NK-92 (cell line): ENCODE measurements around the gene ADAMTSL5.
"Not testable (repeated sequence)": the region's sequence is repeated elsewhere in the genome, so short reads cannot be mapped to it uniquely, and the experiment has no call there.

ENCODE experiments used
- DNase-seq: peaks from one replicate; lab custom pipeline; 2025; ENCODE audit not compliant: unreplicated experiment; lab: John Stamatoyannopoulos, UW

Gene ADAMTSL5

DNA sequence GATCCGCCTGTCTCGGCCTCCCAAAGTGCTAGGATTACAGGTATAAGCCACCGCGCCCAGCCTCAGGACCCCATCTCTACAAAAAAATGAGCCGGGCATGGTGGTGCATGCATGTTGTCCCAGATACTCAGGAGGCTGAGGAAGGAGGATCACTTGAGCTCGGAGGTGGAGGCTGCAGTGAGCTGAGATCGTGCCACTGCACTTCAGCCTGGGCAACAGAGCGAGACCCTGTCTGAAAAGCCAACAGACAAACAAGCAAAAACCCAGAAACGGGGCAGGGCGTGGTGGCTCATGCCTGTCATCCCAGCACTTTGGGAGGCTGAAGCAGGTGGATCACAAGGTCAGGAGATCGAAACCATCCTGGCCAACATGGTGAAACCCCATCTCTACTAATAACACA, 18.0 kb upstream of the ADAMTSL5 start:
- not testable (repeated sequence) for DNase-seq

DNA sequence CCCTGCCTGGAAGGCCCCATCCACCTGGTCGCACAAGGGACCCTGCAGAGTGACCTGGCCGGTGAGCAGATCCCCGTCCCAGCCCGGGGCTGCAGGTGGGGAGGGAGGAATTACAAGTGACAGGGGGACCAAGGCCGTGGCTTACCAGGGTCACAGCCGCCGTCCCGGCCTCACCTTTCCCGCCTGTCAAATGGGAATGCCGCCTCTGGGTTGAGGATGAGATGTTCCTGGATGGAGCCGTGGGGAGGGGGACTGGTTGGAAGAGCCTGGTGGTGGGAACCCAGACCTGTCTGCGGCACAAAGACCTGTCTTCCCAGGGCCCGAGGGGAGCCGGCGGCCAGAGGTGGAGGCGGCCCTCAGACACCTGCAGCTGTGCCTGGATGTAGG, 16.6 kb upstream of the ADAMTSL5 start:
- no peak for DNase-seq

DNA sequence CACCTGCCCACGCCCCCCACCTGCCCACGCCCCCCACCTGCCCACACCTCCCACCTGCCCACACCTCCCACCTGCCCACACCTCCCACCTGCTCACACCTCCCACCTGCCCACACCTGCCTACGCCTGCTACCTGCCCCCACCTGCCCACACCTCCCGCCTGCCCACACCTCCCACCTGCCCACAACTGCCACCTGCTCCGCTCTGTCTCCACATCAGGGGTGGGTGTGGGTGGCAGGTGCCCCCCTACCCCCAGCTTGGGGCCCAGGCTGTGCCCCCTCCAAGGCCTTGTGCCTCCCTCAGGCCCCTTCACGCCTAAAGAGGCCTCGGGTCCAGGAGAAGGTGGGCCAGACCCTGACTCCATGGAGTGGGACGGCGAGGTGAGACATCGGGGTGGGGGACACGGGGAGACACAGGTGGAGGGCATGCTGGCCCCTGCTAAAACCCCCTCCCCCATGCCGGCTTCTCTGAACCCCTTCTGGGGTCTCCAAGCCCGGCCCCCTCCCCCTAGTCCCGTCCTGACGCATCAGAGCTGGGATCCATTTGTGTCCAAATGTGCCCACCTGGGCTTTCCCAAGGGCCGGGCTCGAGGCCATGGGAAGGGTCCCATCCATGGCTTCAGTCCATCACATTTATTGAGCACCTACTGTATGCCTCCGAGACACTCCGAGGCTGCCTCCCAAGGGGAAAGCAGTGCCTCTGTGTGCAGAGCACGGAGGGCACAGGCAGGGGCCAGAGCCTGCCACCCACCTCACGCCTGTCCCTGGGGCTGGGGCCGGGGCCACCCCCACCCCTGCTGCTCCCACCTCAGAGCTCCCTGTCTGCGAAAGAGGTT, 16.0 kb upstream of the ADAMTSL5 start:
- DNase-seq = no peak

DNA sequence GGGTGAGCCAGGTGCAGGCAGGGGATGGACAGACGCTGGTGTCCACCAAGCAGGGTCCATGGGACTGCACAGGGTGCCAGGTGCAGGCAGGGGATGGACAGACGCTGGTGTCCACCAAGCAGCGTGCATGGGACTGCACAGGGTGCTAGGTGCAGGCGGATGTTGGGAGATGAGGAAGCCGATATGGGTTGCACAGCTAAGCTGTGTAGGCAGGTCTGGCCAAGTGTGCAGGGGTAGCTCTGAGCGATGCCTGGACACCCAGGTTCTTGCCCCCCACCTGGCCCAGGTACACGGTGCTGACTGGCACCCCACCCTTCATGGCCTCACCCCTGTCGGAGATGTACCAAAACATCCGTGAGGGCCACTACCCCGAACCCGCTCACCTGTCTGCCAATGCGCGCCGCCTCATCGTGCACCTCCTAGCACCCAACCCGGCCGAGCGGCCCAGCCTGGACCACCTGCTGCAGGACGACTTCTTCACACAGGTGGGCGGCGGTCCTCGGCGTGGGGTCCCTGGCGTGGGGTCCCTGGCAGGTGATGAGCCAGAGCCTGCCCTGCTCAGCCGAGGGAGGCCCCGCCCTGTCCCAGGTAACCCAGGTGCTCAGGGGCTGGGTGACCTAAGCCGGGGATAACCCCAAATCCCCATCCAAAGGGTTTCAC, 15.0 kb upstream of the ADAMTSL5 start:
- no peak for DNase-seq

DNA sequence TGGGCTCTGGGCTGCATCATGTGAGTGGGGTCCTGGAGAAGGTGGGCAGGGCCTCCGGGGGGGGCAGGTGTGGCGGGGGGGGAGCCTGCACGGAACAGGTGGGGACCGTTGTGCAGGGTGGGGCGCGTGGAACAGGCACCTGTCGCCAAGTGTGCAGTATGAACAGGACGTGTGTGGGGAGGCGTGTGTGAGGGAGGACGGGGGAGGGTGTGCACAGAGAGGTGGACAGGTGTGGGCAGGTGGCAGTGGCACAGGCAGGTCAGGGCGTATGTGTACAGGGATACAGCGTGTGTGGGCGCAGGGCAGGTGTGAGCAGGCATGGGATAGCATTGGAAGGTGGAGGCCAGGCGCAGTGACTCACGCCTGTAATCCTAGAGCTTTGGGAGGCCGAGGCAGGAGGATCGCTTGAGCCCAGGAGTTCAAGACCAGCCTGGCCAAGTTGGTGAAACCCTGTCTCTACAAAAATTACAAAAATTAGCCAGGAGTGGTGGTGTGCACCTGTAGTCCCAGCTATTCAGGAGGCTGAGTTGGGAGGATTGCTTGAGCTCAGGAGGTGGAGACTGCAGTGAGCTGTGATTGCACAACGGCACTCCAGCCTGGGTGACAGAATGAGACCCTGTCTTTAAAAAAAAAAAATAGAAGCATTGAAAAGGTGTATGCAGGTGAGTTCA, 14.3 kb upstream of the ADAMTSL5 start:
- DNase-seq = no peak

DNA sequence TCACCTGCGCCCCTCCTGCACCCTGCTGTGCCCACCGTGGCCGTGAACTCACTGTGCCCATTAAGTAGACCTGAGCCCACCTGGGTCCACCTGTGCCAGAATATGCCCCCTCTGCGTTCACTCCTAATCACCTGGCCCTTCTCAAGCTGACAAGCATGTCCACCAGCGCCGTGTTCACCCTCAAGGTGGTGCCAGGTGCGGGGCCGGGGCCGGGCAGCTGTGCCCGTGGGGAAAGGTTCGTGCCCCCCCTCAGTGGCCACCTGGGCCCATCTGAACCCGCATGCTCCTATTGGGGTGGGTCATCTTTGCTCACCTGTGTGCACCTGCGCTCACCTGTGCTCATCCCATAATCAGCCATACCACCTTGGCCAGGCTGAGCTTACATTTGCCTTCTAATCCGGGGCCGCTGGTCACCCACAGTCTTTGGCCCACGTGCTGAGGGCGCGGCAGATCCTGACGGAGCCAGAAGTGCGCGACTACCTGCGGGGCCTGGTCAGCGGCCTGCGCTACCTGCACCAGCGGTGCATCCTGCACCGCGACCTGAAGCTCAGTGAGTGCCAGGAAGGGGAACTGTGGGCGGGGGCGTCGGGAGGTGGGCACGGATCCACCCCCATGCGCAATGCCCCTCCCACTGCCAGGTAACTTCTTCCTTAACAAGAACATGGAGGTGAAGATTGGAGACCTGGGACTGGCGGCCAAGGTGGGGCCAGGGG, 13.4 kb upstream of the ADAMTSL5 start:
- DNase-seq = no peak

DNA sequence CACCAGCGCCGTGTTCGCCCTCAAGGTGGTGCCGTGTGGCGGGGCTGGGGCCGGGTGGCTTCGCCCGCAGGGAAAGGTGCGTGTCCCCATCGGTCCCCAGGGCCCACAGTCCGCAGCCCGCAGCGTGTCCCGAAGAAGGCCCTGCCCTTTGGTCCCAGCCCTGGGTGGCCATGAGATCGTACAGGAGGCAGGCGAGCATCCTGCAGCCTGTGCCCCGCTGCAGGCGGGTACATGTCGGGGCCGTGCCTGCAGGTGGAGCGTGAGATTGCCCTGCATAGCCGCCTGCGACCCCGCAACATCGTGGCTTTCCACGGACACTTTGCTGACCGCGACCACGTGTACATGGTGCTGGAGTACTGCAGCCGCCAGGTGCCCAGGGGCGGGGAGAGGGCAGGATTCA, 12.5 kb upstream of the ADAMTSL5 start:
- DNase-seq = no peak

DNA sequence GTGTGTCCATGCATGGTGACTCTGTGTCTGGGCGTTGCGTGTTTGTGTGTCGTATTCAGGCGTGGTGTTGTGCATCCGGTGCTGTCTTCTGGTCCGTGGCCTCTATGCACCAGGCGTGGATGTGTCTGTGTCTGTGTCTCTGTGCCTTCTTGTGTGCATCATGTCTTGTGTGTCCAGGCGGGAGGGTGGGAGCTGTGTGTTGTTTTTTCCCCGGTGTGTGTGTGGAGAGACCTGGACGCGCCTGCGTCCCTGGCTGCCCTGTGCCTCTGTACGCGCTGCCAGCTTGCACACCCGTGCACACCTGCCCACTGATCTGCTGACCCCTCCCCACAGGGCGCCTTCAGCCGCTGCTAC, 12.1 kb upstream of the ADAMTSL5 start:
- no peak for DNase-seq

DNA sequence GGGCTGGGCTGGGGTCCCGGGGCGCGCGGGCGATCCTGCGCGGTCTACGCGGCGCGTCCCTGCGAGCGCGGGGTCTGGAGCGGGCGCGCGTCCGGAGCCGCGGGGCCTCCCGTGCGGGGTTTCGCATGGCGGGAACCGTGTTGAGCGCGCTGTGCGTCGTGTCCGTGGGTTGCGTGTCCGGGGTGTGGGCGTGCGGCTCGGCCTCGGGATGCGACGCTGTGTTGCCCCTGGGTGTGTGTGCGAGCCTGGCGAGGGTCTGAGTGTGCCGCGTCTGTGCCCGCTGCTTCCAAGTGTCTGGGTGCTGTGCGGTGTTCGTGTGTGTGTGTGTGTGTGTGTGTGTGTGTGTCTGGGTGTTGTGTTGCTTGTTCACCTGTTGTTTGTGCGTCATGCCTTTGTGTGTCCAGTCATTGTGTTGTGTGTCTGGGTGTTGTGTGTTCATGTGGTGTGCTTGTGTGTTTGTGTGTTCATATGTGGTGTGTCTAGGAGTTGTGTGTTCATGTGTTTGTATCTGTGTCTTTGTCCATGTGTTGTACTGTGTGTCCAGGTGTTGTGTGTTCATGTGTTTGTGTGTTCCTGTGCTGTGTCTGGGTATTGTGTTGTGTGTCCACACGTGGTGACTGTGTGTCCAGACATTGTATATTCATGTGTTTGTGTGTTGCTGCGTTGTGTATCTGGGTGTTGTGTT, 11.6 kb upstream of the ADAMTSL5 start:
- DNase-seq = no peak

DNA sequence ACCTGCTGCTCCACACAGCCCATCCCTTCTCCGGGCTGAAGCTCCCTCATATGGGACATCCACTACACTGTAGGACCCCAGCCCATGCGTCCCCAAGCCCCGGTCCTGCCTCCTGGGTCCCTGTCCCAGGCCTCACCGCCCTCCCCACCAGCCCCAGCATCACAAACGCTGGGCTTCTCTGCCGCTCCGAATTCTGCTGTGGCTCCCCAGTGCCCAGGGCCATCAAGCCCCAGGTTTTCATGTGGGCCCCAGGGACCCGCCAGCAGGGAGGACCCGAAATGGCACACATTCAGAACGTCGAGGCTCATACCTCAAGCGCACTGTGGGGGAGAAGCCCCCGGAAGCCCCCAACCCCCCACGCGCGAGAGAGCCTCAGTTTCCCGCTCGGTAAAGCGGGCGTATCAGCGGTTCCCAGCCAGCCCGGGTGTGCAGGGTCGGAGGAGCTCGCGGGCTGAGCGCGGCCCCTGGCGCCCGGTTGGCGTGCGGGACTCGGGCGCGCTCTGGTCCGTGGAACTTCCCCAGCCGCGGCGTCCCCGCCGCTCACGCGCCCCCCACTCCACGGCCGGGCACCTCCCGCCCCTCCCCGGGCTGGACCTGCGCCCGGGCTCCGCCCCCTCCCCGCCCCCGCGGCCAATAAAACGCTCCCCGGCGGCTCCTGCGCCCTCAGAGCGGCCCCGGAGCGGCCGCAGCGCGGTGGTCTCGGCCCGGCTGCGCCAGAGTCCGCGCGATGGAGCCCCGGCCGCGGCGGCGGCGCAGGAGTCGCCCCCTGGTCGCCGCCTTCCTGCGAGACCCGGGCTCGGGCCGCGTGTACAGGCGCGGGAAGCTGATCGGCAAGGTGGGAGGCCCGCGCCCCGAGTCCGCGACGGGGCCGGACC, 10.8 kb upstream of the ADAMTSL5 start, which contains the start of gene PLK5:
Gene PLK5, plus strand, starts transcription at position 666 of the 875 bp plus-strand sequence. CDS start 2,920 bp downstream, outside the sequence.
- DNase-seq = no peak

DNA sequence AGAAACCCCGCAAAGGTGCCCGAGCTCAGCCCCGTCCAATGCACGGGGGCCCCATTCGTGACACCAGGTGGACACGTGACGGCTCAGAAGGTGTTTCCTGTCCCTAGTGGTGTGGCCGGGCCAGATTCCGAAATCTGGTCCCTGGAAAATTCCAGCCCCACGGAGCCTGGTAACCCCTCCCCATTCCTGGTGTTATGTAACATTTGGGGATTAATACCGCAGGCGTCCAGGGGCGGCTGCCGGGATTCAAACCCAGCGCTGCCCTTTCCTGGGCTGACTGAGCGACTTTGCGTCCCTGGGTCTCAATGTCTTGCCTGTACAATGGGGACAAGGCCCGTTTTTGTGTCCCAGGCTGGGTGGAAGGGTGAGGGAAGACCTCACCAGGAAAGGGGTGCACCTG, 10.0 kb upstream of the ADAMTSL5 start:
- DNase-seq = no peak

DNA sequence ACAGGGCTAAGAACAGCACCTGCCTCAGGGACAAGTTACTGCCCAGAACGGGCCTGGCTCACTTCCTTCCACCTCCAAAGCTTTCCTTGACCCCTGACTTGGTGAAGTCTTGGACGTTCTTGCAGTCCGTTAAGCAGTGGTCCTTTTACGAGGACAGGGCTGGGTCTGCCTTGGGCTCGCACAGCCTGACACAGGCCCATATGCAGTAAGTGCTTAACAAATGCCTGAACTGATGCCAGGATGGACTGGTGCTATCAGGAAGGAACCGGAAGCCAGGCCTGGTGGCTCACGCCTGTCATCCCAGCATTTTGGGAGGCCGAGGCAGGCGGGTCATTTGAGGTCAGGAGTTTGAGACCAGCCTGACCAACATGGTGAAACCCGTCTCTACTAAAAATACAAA, 9.2 kb upstream of the ADAMTSL5 start:
- DNase-seq = no peak

DNA sequence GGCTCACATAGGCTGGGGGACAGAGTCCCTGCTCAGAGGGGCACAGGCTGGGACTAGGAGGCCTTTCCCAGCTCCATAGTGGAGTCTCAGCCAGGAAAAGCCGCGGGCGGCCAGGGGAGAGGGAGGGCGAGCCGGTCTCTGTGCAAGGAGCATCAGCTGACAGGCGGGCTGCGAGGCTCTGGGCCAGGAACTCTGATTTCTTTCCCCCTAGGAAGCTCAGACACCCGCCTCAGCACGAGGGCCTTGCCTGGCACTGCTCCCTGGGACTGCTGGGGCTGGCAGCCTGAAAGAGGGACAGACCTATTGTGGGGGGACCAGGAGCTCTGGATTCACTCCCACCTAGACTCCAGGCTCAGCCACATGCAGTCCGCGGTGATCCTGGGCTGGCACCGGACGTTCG, 8.8 kb upstream of the ADAMTSL5 start:
- no peak for DNase-seq

DNA sequence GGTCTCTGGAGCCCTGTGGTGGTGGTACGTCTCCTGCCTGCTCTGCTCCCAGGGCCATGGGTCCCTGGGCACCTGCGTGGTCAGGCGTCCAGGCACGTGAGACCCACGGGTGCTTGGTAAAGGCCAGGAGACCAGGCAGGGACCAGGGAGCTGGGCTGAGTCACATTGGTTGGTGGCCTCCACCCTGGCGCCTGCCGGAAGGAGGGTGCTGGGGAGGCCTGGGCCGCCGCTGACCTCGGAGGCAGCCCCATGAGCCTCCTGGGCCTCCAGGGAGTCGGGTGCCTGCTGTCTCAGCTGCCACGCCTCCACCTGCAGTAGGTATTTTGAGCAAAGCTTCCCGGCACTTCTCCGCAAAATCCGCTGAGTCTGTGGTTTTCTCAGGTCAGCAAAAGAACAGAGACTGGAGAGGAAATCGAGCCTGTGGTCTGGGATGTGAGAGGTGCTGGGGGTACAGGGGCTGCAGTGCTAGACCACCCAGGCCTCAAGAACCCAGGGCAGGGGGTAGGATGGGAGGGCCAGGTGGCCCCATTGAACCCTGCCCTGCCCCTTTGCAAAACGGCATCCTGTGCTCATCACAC, 7.5 kb upstream of the ADAMTSL5 start:
- no peak for DNase-seq

DNA sequence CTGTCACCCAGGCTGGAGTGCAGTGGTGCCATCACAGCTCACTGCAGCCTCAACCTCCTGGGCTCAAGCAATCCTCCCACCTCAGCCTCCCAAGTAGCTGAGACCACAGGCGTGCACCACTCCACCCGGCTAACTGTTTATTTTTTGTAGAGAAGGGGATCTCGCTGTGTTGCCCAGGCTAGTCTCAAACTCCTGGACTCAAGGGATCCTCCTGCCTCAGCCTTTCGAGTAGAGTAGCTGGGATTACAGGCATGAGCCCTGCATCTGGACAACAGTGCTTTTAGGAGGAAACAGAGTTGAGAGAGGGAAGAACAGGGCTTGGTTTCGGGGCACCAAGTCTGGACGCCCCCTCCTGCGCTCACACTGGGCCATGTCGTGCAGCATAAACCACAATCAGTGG, 7.0 kb upstream of the ADAMTSL5 start:
- DNase-seq = not testable (repeated sequence)

DNA sequence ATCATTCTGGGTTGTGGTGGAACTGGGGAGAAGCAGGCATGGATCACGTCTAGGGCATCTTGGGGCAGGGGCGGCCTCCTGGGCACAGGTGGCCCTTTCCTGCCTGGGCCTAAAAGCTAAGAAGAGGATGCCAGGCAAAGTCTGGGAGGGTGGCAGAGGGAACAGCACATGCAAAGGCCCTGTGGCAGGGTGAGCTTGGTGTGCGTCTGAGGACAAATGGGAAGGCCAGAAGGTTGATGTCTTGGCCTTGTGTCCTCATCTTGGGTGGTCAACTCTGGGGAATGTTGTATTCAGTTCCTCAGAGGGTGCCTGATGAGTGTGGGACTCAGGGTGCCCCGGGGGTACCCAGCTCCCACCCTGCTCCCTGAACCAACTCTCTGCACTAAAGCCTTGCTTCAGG, 5.7 kb upstream of the ADAMTSL5 start:
- DNase-seq = no peak

DNA sequence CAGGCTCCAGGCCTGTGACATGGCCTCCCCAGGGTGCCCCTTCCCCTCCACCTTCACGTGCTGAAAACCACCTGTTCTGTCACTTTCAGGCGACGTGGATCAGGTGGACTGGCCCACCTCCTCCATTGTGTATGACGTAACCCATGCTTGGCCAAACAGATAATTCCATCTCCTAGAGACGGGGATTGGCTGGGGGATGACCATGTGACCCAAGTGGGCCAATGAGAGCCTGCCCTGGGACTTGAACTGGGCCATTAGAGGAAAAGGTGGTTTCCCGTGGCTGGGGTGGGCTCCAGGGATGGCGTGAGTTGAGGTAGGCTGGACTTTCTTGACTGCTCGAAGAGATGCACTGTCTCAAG, 3.6 kb upstream of the ADAMTSL5 start:
- DNase-seq = no peak

DNA sequence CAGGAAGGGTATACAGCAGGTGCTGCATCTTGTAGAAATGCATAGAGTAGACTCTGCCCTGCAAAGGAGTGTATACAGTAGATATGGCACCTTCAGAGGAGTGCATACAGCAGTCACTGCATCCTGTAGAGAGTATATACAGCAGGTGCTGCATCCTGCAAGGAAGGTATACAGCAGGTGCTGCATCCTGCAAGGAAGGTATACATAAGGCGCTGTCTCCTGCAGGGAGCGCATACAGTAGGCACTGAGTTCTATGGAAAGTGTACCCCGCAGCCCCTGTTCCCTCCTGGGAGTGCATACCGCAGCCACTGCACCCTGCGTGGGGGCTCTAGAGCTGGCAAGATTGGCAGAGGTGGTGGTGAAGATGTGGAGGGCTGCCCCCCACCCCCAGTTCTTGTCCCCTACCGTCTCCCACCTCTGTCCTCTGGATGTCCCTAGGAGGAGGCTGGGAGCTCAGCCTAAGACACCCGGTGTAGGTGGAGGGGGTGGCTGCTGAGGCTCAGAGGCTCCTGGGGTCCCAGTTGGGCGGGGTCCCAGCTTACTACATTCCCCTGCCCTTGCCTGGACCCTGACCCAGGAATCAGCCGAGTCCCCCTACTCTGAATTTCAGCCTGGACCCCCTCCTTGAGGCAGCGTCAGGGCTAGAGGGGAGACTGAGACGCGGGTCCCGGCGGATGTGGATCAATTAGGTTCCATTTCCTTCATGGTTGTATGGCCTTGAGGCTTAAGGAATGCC, 2.3 kb upstream of the ADAMTSL5 start:
- DNase-seq = no peak

DNA sequence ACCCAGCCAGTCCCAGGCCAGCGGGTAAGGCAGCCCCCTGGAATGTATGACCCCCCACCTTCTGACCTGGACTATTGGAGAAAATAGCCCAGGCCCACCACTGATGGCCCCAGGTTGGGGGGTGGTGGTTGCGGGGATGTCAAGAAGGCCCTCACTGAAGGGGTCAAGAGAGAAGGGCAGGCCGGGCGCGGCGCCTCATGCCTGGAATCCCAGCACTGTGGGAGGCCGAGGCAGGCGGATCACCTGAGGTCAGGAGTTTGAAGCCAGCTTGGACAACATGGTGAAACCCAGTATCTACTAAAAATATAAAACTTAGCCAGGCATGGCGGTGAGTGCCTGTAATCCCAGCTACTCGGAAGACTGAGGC, 1.5 kb upstream of the ADAMTSL5 start:
- no peak for DNase-seq
